ENCODE measurements around the gene PAX3. TPM values are rescaled to one million over a fixed set of nuclear protein-coding genes. Genes with fewer than 3 reads are reported as not detected.

Gene PAX3
- total RNA-seq, result 1 to 10 TPM in 2 of 3 donors, under 1 TPM in 1; 0.29 to 2.9 (median 2.3) TPM

- DNase-seq (ENCODE audit: low spot score in 2 of 2), result no peak
- intact Hi-C loops (cut with DNase I; ENCODE audit: low total_unique reads), result no loop called here
- no peaks in the 10 kb centered on the region for H3K36me3 ChIP-seq
- H3K27ac ChIP-seq, result peak within 1 kb of the TSS in 1 of 2 donors; percentile 38
- H3K27me3 ChIP-seq, result peaks cover 12 to 100% of the 10 kb centered on the region in 2 donors
- peak within 1 kb of the TSS; percentile 18 to 56 (median 24) for H3K4me3 ChIP-seq
- peaks cover 0 to 5% of the 10 kb centered on the region in 2 donors for H3K9me3 ChIP-seq
- H3K4me1 ChIP-seq, result peaks cover 0 to 3% of the 10 kb centered on the region in 2 donors
- no peak for TF ChIP-seq CTCF (IDR thresholded peaks at IDR 0.05)
- no peak for TF ChIP-seq POLR2A (IDR thresholded peaks at IDR 0.05)
- no peak for TF ChIP-seq POLR2AphosphoS5 (IDR thresholded peaks at IDR 0.05)
Measured at GRCh38 chr2:222298311-222299150, at the start of gene PAX3. Gene PAX3, minus strand, starts transcription at chr2:222298998. Its CDS starts 383 bp downstream, at chr2:222298615.

- Histone ChIP-seq H3K27ac (no peak overlapping the region), H3K4me3 (no peak overlapping the region), H3K4me1 (no peaks in the 10 kb centered on the region), H3K27me3 (no peaks in the 10 kb centered on the region), H3K9me3 (no peaks in the 10 kb centered on the region), H3K36me3 (no peaks in the 10 kb centered on the region)
- TF ChIP-seq POLR2A (IDR thresholded peaks at IDR 0.05) (no peak), CTCF (IDR thresholded peaks at IDR 0.05) (no peak), POLR2AphosphoS5 (IDR thresholded peaks at IDR 0.05) (no peak)
- no peak for DNase-seq (ENCODE audit: low spot score in 2 of 2)
- intact Hi-C loops (cut with DNase I; ENCODE audit: low total_unique reads), result no loop called here
Measured at GRCh38 chr2:222341331-222341730, 42.5 kb upstream of the PAX3 start.

GRCh38 chr2:222338374-222338773, 39.6 kb upstream of the PAX3 start:
- Histone ChIP-seq H3K4me1 (no peaks in the 10 kb centered on the region), H3K9me3 (peaks cover 6 to 11% of the 10 kb centered on the region in 2 donors), H3K27ac (no peak overlapping the region), H3K4me3 (no peak overlapping the region), H3K36me3 (no peaks in the 10 kb centered on the region), H3K27me3 (no peaks in the 10 kb centered on the region)
- intact Hi-C loops (cut with DNase I; ENCODE audit: low total_unique reads), result no loop called here
- TF ChIP-seq POLR2A (IDR thresholded peaks at IDR 0.05) (no peak), CTCF (IDR thresholded peaks at IDR 0.05) (no peak), POLR2AphosphoS5 (IDR thresholded peaks at IDR 0.05) (no peak)
- DNase-seq (ENCODE audit: low spot score in 2 of 2), result no peak

- no peak for DNase-seq (ENCODE audit: low spot score in 2 of 2)
- Histone ChIP-seq H3K27me3 (no peaks in the 10 kb centered on the region), H3K36me3 (no peaks in the 10 kb centered on the region), H3K9me3 (peaks cover 8 to 11% of the 10 kb centered on the region in 2 donors), H3K27ac (no peak overlapping the region), H3K4me3 (no peak overlapping the region), H3K4me1 (no peaks in the 10 kb centered on the region)
- intact Hi-C loops (cut with DNase I; ENCODE audit: low total_unique reads), result no loop called here
- TF ChIP-seq POLR2AphosphoS5 (IDR thresholded peaks at IDR 0.05) (no peak), POLR2A (IDR thresholded peaks at IDR 0.05) (no peak), CTCF (IDR thresholded peaks at IDR 0.05) (no peak)
Measured at GRCh38 chr2:222336931-222337330, 38.1 kb upstream of the PAX3 start.

GRCh38 chr2:222336442-222336841, 37.6 kb upstream of the PAX3 start:
- no peak for TF ChIP-seq POLR2AphosphoS5 (IDR thresholded peaks at IDR 0.05)
- no peak for TF ChIP-seq POLR2A (IDR thresholded peaks at IDR 0.05)
- no peak for TF ChIP-seq CTCF (IDR thresholded peaks at IDR 0.05)
- Histone ChIP-seq H3K27me3 (no peaks in the 10 kb centered on the region), H3K4me1 (no peaks in the 10 kb centered on the region), H3K4me3 (no peak overlapping the region), H3K9me3 (peaks cover 8 to 11% of the 10 kb centered on the region in 2 donors), H3K36me3 (no peaks in the 10 kb centered on the region), H3K27ac (no peak overlapping the region)
- DNase-seq (ENCODE audit: low spot score in 2 of 2), result no peak
- intact Hi-C loops (cut with DNase I; ENCODE audit: low total_unique reads), result no loop called here

Data from breast epithelium (tissue), 4 donors.